Stimulated activated CD4-positive, alpha-beta T cell treated with anti-CD3 and anti-CD28 coated beads, Interleukin-2, amount 100 ng/mL, for 24 hours (primary cell): ENCODE data around the gene CSMD2.

Experiments used
- DNase-seq, 2 donors: peaks; one replicate each; pipeline ENCODE4 v3.0.0-alpha.2; 2020

The CSMD2 gene

DNA sequence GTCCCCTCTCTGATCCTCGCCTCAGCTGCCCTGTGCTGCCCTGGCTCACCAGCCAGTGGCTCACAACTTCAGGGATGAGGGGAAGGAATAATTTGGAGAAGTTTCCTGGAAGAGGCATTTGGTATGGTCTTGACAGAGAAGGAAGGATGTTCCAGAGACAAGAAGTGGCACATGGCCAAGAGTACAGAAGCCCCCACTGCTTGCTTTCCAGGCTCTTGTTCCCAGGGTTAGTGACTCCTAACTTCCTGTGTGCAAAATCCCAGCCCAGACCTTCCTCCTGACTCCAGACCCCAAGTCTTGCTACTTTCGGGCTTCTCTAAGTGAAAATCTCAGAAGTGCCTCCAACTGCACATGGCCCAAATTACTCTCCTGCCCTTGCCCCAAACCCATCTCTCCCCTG is 215.5 kb downstream of the CSMD2 start:
- DNase-seq = no peak

DNA sequence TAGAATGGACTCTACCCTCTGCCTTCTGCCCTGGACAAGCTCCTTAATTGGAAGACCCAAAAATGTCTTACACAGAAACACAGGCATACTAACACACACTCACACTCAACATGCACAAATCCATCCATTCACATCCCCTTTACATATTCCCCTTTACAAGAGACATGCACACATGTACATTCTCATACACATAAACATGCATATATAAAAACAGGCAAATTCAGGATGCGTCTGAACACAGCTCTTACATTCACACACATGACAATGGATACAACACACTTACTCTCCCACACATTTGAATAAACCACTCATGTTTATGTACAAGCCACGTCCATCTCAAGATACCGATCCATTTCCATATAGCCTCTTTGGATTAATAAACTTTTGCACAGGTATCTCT is 216.7 kb downstream of the CSMD2 start:
- DNase-seq = no peak

DNA sequence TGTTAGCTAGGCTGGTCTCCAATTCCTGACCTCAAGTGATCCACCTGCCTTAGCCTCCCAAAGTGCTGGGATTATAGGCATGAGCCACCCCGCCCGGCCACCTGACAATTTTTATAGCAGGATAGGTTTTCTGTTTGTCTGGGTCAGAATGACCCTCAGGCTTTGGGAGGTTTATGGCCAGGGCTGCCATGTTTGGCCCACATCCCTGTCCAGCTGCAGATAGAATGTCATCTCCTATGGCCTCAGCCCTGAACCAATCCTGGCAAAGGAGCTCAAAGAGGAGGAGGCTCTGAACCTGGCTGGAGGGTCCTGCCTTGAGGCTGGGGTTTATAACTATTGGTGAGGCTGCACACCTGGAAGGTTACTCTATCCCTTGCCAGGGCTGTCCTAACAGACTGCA is 218.2 kb downstream of the CSMD2 start:
- DNase-seq = no peak

DNA sequence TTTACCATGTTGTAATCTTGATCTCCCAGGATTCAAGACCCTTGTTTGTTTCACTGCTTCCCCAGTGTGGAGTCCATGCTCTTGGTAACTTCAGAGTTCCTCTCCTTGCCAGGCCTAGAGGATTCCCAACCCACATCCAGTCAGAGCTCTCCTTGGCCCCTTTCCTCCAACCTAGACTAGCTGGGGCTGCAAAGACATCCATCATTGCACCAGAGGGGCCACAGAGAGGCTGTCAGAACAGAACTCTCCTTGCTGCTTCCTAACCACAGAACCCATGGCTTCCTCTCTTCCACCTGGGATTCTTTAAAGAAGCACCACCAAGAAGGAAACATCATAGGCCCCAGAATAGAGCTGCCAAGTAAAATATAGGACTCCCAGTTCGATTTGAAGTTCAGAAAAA is 220.2 kb downstream of the CSMD2 start:
- no peak for DNase-seq

DNA sequence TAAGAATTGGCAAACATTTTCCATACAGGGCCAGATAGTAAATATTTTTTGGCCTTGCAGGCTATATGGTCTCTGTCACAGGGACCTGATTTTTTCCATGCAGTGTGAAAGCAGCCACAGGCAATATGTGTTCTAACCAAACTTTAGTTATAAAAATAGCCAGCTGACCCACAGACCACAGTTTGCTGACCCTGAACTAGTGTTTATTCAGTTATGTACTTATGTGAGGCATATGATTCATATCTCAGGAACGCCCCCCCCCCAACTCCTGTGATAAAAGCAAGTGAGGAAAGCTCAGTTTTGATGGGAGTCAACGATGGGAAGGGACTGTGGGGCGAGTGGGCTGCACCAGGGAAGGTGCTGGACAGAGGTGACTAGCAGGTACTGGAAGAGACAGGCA is 221.1 kb downstream of the CSMD2 start:
- DNase-seq = no peak

DNA sequence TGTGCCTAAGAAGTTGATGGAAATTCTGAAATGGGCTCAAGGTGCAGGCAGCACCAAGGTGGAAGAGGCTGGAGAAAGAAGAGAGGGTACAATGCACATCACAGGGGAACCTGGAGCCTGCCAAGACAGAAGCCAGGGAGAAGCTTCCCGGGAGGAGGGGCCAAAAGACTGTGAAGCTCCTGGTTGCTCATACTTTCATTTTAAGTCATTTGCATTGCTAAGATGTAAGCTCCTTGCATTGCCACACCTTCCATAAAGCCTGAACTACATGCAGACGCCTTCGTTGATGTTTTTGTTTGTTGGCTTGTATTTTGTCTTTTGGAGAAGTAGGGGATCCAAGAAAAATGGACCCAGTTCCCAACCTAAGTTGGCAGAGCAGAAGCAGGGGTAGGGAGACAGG is 232.2 kb downstream of the CSMD2 start:
- DNase-seq = no peak

DNA sequence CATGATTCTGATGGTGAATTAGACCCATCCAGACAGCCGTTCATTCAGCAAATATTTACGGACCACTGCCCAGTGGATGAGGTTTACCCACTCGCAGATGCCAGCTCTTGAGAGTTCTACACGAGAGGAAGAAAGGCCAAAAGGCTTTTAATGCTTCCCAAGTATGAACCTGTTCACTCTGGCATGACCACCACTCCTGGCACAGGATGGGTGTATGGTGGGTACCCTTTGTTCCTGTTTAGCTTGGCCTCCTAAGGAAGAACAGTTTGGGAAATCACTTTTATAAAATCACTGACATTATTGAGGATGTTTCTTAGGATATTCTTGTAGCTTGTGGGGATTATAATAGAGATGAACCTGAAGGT is 233.9 kb downstream of the CSMD2 start:
- no peak for DNase-seq

DNA sequence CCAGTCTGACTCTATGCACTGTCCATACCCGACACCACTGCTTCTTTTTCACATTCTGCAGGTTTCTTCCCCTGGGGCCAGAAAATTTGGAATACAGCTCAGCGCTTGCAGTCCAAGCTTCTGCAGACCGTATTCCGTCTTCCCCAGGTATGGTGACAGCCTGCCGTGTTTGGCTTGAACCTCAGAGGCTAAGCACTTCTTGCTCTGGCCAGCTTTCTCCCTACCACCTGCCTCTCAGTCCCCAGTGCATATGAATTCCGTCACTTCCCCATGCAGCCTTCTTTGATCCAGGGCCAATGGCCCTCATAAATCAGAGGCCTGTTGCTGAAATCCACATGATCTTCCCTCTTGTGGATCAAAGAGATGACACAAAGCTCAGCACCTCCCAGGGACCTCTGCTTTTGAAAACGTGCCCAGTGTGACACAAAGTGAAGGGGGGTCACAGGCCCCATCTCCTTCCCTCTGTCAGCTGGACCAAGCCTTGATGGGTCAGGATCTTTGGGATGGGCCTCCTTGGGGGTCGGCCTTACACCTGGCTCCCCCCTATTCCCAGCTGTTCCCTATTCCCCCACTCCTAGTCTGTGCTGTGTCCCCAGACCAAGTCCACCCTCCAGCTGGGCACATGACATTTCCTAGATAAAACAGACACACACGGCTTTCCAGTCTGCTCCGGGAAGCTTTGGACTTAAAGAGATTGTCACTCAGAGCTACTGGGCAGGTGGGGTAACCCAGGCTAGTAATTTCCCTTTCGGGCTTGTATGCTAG is 234.5 kb downstream of the CSMD2 start:
- no peak for DNase-seq

DNA sequence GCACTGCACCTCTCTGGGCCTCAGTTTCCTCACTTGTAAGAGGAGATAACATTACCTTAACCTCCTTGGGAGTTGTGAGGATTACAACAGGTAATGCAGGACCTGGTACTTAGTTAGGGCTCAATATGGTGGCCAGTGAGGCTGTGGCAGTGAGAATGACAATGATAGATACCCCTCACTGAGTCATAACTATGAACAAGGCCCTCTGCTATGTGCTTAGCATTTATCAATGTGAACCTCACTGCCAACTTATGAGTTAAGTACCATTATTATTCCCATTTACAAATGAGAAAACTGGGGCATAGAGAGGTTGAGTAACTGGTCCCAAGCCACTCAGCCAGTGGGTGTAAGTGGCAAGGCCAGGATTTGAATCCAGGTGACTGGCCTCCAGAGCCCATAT is 236.8 kb downstream of the CSMD2 start:
- no peak for DNase-seq

DNA sequence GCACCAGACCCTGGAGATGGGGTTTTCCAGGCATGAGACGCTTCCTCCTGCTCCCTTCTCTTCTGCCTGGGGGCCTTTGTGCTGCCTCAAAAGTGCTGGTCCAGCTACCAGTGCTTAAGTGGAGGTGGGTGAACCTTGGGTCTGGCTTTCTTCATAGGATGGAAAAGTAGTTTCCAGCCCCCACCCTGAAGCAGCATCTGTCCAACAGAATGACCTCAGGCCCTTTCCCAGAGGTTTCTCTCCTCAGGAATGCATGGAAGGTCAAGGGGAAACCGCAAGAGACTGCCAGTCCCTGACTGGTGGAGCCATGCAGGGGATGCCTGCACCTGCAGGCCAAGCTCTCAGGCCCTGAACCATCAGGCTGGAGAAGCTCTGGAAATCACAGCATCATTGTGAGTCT is 237.3 kb downstream of the CSMD2 start:
- no peak for DNase-seq

DNA sequence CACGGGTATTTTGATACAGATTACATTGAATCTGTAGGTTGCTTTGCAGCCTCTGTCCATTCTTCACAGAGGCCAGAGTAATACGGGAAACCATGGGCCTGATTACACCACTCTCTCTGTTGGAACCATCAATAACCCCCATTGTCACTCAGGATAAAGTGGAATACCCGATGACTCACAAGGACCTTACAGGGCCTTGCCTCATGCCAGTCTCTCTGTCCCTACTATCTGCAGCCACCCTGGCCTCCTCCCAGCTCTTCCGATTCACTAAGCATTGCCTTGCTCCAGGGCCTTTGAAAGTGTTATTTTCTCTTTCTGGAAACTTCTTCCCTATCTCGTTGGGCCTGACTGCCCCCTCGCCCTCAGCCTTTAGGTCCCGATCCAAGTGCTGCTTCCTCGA is 239.4 kb downstream of the CSMD2 start:
- DNase-seq = no peak

DNA sequence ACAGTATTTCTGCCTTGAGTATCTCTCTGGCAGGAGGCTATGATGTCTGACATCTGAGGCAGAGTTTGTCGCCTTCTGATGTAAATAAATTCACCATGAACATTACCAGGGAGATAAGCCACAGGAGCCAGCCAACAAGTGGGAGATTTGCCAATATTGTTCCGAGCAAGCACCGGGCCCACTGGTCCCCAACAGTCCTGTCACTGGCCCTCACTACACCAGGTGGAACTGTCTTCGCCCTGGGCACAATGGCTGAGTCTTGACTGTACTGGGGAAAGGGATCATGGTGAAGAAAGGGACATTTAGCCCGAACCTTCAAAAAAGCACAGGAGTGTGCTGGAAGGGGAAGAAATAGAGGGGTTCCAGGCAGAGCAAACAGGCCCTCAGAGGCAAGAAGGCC is 243.7 kb downstream of the CSMD2 start:
- no peak for DNase-seq

DNA sequence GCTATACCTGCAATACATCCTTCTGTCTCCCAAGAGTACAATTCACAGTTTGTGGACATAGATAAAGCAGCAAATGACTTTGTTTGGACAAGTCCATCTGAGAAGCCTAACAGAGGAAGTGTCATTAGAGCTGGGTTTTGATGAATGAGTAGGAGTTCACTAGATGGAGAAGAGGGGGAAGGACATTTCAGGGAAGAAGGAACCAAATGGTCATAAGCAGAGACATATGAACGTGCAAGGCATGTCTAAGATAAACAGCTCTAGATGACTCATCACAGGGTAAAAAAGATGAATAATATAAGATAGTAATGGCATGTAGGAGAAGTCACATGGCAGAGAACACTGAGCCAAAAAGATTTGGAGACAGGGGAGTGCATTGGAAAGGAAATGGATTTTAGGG is 246.7 kb downstream of the CSMD2 start:
- DNase-seq = no peak

DNA sequence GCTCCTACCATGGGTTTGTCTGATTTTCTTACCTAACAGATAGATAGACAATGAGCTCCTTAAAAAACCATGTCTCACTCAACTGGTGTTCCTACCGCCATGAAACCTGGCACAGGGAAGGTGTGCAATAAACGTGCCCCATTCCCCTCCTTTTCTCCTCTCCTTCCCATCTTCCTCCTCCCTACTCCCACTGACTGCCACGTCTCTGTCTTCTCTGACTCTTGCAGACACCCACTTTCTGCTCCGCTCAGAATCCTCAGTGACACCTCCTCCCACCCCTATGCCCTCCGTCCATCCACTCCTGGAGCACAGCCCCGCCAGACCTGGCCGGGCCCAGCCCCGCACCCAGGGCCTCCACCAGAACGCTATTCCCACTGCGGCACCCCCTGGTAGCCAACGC is 248.2 kb downstream of the CSMD2 start:
- DNase-seq = no peak

DNA sequence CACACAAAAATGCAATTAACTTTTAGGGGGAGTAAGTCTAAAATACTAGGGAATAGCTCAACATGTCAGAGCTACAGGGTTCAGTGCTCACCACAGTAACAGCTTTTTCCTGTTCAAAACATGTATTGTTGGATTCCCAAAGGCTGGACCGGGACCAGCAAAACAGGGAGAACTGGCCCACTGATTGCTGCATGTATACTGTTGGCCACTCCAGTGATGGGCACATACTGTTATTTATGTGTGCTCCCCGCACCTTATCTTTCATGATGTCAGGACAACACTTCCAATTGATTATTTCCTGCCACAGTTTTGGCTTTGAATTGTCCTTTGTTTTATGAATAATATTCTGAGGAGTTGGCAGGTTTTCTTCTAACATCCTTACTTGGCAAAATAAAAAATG is 250.5 kb downstream of the CSMD2 start:
- DNase-seq = no peak

DNA sequence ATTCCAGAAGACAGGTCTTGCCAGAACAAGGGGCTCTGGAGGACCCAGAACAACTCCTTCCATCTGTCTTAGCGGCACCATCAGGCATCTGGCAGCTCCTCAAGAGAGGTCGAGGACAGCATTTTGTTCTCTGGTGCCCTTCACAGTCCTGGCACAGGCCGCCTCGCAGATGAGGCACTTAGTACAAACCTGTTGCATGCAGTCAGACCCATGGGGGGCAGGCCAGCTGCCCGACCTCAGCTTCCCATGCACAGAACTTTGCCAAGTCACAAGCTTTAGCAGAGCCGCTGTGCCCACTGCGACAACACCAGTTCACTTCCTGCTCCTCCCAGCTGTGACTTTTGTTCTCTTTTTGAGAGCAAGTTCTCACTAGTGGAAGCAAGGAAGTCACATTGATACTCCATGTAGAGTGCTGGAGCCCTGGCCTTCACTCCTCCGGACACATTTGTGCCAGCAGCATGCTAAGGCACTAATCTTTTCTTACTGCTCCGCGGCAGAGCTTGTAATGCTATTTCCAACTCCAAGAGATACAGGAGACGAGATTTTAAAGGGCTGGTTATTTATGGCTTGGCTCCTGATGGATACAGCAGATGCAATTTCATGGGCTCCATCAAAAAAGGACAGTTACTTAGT is 256.6 kb downstream of the CSMD2 start:
- DNase-seq = no peak

DNA sequence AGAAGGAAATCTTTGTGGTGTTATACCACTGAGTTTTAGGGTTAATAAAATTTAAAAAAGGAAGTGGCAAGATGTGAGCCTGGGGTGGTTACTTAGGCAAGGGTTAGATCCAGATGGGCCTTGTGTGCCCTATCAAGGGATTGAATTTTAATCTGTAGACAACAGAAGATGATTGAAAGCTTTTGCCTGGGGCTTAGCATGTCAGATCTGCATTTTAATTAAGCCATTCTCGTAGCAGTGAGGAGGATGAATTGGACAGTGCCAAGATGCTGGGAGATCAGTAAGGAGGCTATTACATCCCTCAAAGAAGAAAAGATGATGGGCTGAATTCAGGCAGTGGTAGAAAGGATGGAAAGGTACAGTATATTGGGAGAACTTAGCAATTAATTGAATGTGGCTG is 258.9 kb downstream of the CSMD2 start:
- no peak for DNase-seq

DNA sequence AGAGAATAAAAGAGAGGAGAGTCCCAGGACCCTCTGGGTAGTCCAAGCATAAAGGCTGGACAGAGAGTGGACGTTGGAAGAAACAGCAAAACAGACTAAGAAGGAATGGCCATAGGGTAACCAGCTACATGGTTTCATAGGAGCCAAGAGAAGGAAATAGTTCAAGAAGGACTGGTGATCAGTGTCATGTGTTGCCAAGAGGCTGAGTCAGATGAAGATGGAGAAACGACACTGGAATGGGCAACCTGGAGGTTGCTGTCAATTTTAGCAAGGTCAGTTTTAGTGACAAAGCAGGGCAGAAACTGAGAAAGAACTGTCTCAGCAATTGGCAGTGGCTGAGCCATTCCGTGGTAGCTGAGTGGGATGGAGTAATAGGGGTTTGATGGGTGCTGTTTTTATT is 259.8 kb downstream of the CSMD2 start:
- DNase-seq = no peak

DNA sequence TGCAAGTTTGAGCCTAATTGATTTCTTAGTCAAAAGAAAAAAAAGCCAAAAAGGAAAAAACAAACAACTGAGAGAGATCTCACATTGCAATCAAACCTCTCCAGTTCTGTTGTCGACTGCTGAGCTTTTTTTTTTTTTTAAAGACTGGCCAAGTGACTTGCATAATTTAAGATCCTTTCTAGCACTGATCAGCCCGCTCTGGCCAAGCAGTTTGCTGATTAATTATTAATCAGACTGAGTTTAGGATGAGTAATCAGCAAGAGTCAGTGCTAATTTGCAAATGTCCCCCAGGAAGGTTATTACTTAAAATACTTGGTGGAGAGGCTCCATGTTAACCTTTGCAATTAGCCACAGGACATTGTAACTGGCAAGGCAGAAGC is 261.8 kb downstream of the CSMD2 start:
- DNase-seq = no peak

DNA sequence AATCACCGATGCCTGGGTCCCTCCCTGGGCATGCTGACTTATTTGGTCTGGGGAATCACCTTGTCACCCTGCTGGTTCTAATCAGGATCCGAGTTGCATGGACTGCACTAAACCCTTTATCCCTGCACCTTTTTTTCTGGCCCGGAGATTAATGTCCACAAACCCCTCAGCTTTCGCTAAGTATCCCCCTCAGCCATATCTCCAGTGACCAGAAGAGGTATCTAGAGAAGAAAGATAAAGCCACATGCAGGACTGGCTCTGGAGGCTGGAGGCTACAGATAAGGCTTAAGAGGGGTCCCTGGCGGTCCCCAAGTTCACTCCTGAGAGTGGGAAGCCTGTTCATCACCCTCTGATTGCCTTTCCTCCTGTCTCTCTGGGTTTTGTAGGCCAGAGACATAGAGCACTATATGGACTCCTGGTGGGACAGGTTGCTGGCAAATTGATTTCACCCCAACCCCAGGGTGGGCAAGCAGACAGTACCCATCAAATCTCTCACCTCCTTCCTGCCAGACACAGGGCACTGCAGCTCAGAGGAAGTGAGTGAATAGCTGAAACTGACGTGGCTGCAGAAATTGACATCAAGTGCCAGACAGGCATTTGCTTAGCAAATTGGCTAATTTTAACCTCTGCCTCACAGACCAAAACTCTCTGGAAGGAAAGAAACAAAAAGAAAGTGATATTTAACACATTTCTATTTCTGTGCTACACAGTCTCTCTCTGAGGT is 262.4 kb downstream of the CSMD2 start:
- no peak for DNase-seq

DNA sequence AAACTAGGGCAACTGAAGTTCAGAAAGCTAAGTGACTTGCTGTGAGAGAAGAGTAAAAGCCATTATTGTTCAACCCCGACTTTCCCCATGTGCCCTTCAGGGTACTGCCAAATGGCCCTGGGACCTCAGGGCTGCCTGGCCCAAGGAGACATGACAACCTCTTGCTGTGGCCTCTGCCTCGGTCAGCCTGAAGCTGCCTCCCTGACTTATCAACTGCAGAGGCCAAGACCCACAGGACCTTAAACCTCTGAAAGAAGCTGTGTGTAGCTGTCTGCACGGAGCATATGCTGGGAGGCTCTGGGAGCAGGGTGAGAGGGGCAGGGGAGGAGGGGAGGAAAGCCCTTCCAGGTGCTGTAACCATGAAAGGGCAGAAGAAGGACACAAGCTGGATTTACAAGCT is 265.3 kb downstream of the CSMD2 start:
- DNase-seq = no peak

DNA sequence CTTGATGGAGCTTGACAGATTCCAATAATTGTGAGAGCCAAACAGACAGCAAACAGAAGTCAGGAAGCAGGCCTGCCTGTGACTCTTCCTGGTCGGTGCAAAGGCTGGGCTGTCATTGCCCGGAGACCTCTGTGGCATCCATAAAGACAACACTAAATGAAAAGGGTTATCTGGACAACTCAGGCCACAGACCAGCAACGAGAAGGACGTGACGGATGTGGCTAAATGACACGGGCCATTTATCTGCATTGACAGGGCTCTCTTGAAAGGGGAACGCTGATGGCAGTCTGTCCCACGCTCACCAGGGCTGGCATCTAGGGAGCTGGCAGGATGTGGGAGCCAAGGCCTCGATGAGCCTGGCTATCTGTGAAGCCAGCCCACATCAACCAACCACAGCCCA is 266.1 kb downstream of the CSMD2 start:
- DNase-seq = no peak

DNA sequence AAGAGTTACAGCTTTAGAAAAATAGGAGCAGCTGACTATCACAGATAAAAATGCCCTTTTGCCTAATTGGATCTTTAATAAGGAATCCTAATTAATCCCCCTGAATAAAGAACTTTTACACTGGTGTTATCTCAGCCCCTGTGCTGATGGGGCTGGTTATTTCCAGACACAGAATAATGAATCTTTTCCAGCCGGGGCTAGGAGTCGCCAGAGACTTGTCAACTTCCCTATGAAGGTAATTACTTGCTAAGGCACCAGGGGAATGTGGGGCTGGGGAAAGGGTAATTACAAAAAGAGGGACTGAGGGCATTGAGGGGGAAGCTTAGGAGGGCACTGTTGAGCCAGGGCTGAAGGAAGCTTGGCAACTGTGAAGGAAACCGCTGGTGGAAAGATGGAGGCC is 266.6 kb downstream of the CSMD2 start:
- no peak for DNase-seq

DNA sequence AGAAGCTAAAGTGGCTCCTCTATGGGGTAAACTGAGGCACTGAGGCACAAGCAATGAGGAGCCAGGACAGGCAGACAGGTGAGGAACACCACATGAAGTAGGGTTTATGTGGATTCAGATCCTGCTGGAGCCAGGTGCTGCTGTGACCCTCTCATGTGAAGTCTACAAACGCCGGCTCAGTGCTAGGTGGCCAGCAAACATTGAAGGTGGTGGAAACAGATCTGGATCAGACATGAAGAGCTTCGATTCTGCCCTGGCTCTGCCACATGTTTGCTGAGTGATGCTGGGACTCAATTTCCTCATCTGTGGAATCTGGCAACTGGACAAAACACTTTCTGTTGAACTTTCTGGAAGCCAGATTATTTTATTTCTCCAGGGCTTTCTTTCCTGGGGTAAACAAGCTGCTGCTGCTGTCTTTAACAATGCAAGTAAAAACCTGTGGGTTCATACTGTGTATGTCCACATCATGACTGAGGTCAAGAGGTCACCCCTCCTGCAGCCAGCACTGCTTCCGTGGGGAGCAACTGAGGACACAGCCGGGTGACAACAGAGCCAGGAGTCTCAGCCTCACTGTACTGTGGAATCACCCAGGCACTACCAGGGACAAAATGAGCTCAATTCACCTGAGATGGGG is 267.8 kb downstream of the CSMD2 start:
- no peak for DNase-seq
